ENCODE measurements around the gene SYT1.

SYT1 gene

DNA sequence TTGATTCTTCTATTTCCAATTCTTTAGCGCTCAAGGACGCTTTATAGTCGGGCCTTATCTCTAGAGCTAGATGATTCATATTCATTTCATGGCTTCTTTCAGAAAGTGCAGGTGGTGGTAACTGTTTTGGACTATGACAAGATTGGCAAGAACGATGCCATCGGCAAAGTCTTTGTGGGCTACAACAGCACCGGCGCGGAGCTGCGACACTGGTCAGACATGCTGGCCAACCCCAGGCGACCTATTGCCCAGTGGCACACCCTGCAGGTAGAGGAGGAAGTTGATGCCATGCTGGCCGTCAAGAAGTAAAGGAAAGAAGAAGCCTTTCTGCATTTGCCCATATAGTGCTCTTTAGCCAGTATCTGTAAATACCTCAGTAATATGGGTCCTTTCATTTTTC, 584.2 kb downstream of the SYT1 start:
- no peak overlapping the region for H2BK120ac ChIP-seq (ENCODE audit: low read depth, low read length)
- H3K4ac ChIP-seq (ENCODE audit: low read depth in 1 of 2, low read length in 2 of 2), result no peak overlapping the region
- no peak overlapping the region for H2BK5ac ChIP-seq (ENCODE audit: low read depth, low read length, poor library complexity, severe bottlenecking)
- H4K91ac ChIP-seq (ENCODE audit: low read length), result no peak overlapping the region
- H2BK12ac ChIP-seq (ENCODE audit: low read length in 2 of 2), result no peak overlapping the region
- no peak overlapping the region for H3K9ac ChIP-seq (ENCODE audit: low read length)
- H3K4me3 ChIP-seq (ENCODE audit: insufficient read depth in 1 of 2, low read depth in 1 of 2, low read length in 2 of 2), result no peak overlapping the region
- H3K79me1 ChIP-seq (replicated peaks; ENCODE audit: low read length, poor library complexity, severe bottlenecking), result no peaks in the 10 kb centered on the region
- DNase-seq, result no peak
- no peak overlapping the region for H3K4me2 ChIP-seq (ENCODE audit: low read length, poor library complexity, severe bottlenecking)
- no peak overlapping the region for H2AFZ ChIP-seq (ENCODE audit: low read depth, low read length)
- H3K23ac ChIP-seq (ENCODE audit: low read length in 2 of 2), result no peak overlapping the region
- H3K36me3 ChIP-seq (ENCODE audit: control insufficient read depth in 1 of 2, insufficient read depth in 2 of 2, low read depth in 1 of 2, low read length in 2 of 2), result no peaks in the 10 kb centered on the region
- no peak overlapping the region for H4K8ac ChIP-seq (ENCODE audit: low read length)
- H3K14ac ChIP-seq (ENCODE audit: low read length in 2 of 2), result no peak overlapping the region
- H2BK15ac ChIP-seq (ENCODE audit: low read depth, poor library complexity, severe bottlenecking), result no peak overlapping the region
- no peak overlapping the region for H3K18ac ChIP-seq (ENCODE audit: low read depth in 1 of 2, low read length in 2 of 2)
- no peaks in the 10 kb centered on the region for H3K27me3 ChIP-seq (ENCODE audit: control insufficient read depth in 1 of 2, insufficient read depth in 1 of 2, low read length in 2 of 2)
- 97% methylated on average over 11 of the region's 11 CpGs for WGBS
- no peak overlapping the region for H2AK5ac ChIP-seq (ENCODE audit: low read length, severe bottlenecking)
- H3K27ac ChIP-seq (ENCODE audit: low read length, poor library complexity, severe bottlenecking), result no peak overlapping the region
- peaks cover 5% of the 10 kb centered on the region for H3K4me1 ChIP-seq (ENCODE audit: control insufficient read depth, insufficient read depth, low read depth, low read length)
- no peaks in the 10 kb centered on the region for H3K9me3 ChIP-seq (ENCODE audit: control insufficient read depth, low read length)

DNA sequence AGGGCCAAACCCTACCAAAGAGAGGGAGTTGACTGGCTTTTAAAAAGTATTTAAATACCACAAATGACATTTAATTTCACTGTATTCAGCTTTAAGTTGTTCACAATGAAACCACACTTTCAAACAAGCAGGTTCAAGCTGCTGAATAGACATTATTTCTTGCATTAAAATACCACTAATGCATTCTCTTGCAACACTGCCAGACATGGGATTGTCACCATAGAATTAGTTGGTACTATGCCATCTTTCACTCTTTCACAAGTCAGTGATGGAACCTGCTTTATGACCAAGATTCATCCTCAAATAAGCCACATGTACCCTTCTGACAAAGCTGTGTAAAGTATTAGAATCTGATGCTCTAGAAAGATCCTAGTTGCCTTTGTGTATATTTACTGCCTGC, 586.8 kb downstream of the SYT1 start:
- H2AK5ac ChIP-seq (ENCODE audit: low read length, severe bottlenecking), result no peak overlapping the region
- H3K9me3 ChIP-seq (ENCODE audit: control insufficient read depth, low read length), result no peaks in the 10 kb centered on the region
- H3K18ac ChIP-seq (ENCODE audit: low read depth in 1 of 2, low read length in 2 of 2), result no peak overlapping the region
- H2BK15ac ChIP-seq (ENCODE audit: low read depth, poor library complexity, severe bottlenecking), result no peak overlapping the region
- H3K4ac ChIP-seq (ENCODE audit: low read depth in 1 of 2, low read length in 2 of 2), result no peak overlapping the region
- H4K8ac ChIP-seq (ENCODE audit: low read length), result no peak overlapping the region
- peak overlapping the region; percentile 78 for H3K27ac ChIP-seq (ENCODE audit: low read length, poor library complexity, severe bottlenecking)
- no peak overlapping the region for H3K4me2 ChIP-seq (ENCODE audit: low read length, poor library complexity, severe bottlenecking)
- no peak overlapping the region for H3K4me3 ChIP-seq (ENCODE audit: insufficient read depth in 1 of 2, low read depth in 1 of 2, low read length in 2 of 2)
- no peak overlapping the region for H3K14ac ChIP-seq (ENCODE audit: low read length in 2 of 2)
- no peak overlapping the region for H2BK5ac ChIP-seq (ENCODE audit: low read depth, low read length, poor library complexity, severe bottlenecking)
- H2BK120ac ChIP-seq (ENCODE audit: low read depth, low read length), result no peak overlapping the region
- peak; percentile 19 for DNase-seq
- H3K79me1 ChIP-seq (replicated peaks; ENCODE audit: low read length, poor library complexity, severe bottlenecking), result no peaks in the 10 kb centered on the region
- H3K4me1 ChIP-seq (ENCODE audit: control insufficient read depth, insufficient read depth, low read depth, low read length), result peaks cover 9% of the 10 kb centered on the region
- H2BK12ac ChIP-seq (ENCODE audit: low read length in 2 of 2), result no peak overlapping the region
- no peak overlapping the region for H2AFZ ChIP-seq (ENCODE audit: low read depth, low read length)
- H3K36me3 ChIP-seq (ENCODE audit: control insufficient read depth in 1 of 2, insufficient read depth in 2 of 2, low read depth in 1 of 2, low read length in 2 of 2), result no peaks in the 10 kb centered on the region
- H3K23ac ChIP-seq (ENCODE audit: low read length in 2 of 2), result no peak overlapping the region
- no peaks in the 10 kb centered on the region for H3K27me3 ChIP-seq (ENCODE audit: control insufficient read depth in 1 of 2, insufficient read depth in 1 of 2, low read length in 2 of 2)
- peak overlapping the region; percentile 76 for H3K9ac ChIP-seq (ENCODE audit: low read length)
- H4K91ac ChIP-seq (ENCODE audit: low read length), result no peak overlapping the region

DNA sequence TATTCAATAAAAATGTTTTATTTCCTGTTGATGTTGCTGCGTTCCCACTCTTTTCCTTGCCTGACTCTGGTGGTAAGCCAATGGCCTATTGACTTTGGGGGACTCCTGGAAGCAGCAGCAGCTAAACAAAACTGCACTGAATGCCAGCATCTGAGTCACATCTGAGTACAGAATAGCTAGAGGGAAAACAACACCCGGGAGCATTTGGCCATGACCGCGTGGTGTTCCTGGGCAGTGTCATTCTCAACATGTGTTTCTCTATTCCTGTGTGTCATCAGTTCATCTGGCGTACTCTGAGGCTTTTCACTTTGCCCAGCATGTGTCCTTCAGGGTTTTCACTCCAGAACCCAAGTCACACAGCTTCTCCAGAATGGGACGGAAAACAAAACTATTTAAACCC, 587.4 kb downstream of the SYT1 start:
- 39% methylated on average over 6 of the region's 6 CpGs for WGBS
- Histone ChIP-seq H3K18ac (ENCODE audit: low read depth in 1 of 2, low read length in 2 of 2) (no peak overlapping the region), H3K4me3 (ENCODE audit: insufficient read depth in 1 of 2, low read depth in 1 of 2, low read length in 2 of 2) (peak overlapping the region in 1 of 2 experiments; percentile 52), H3K14ac (ENCODE audit: low read length in 2 of 2) (no peak overlapping the region), H2BK12ac (ENCODE audit: low read length in 2 of 2) (no peak overlapping the region), H3K9ac (ENCODE audit: low read length) (peak overlapping the region; percentile 76), H3K9me3 (ENCODE audit: control insufficient read depth, low read length) (no peaks in the 10 kb centered on the region), H2BK120ac (ENCODE audit: low read depth, low read length) (no peak overlapping the region), H4K91ac (ENCODE audit: low read length) (no peak overlapping the region), H4K8ac (ENCODE audit: low read length) (no peak overlapping the region), H2AK5ac (ENCODE audit: low read length, severe bottlenecking) (no peak overlapping the region), H2BK5ac (ENCODE audit: low read depth, low read length, poor library complexity, severe bottlenecking) (no peak overlapping the region), H3K4ac (ENCODE audit: low read depth in 1 of 2, low read length in 2 of 2) (no peak overlapping the region), H3K23ac (ENCODE audit: low read length in 2 of 2) (no peak overlapping the region), H2BK15ac (ENCODE audit: low read depth, poor library complexity, severe bottlenecking) (no peak overlapping the region), H3K27ac (ENCODE audit: low read length, poor library complexity, severe bottlenecking) (peak overlapping the region; percentile 78), H3K27me3 (ENCODE audit: control insufficient read depth in 1 of 2, insufficient read depth in 1 of 2, low read length in 2 of 2) (no peaks in the 10 kb centered on the region), H2AFZ (ENCODE audit: low read depth, low read length) (no peak overlapping the region), H3K4me2 (ENCODE audit: low read length, poor library complexity, severe bottlenecking) (peak overlapping the region; percentile 33), H3K36me3 (ENCODE audit: control insufficient read depth in 1 of 2, insufficient read depth in 2 of 2, low read depth in 1 of 2, low read length in 2 of 2) (no peaks in the 10 kb centered on the region), H3K4me1 (ENCODE audit: control insufficient read depth, insufficient read depth, low read depth, low read length) (peaks cover 9% of the 10 kb centered on the region), H3K79me1 (replicated peaks; ENCODE audit: low read length, poor library complexity, severe bottlenecking) (no peaks in the 10 kb centered on the region)
- DNase-seq, result peak; percentile 92

DNA sequence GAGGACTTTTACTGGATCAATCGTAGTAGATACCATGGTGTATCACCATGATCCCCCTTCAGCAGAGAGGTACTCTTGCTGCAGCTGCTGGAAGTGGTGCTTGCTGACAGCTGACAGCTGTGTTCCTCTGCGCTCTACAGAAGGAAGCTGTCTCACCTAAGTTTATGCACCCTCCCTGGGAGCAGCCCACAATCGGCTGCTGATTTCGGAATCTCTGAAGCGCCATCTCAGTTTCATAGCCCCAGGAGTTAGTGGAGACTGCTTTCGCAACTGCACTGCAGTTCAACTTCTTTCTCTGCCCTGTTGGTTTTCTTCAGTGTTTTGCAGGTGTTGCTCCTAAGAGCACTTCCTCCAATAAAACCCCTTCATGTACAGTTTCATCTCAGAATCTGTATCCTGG, 588.3 kb downstream of the SYT1 start:
- peak overlapping the region; percentile 48 for H3K27ac ChIP-seq (ENCODE audit: low read length, poor library complexity, severe bottlenecking)
- no peak overlapping the region for H3K23ac ChIP-seq (ENCODE audit: low read length in 2 of 2)
- H3K79me1 ChIP-seq (replicated peaks; ENCODE audit: low read length, poor library complexity, severe bottlenecking), result no peaks in the 10 kb centered on the region
- H2BK15ac ChIP-seq (ENCODE audit: low read depth, poor library complexity, severe bottlenecking), result no peak overlapping the region
- peak overlapping the region; percentile 62 to 79 for H3K18ac ChIP-seq (ENCODE audit: low read depth in 1 of 2, low read length in 2 of 2)
- H3K4me1 ChIP-seq (ENCODE audit: control insufficient read depth, insufficient read depth, low read depth, low read length), result peaks cover 9% of the 10 kb centered on the region
- H3K4ac ChIP-seq (ENCODE audit: low read depth in 1 of 2, low read length in 2 of 2), result no peak overlapping the region
- no peak overlapping the region for H2BK5ac ChIP-seq (ENCODE audit: low read depth, low read length, poor library complexity, severe bottlenecking)
- no peaks in the 10 kb centered on the region for H3K9me3 ChIP-seq (ENCODE audit: control insufficient read depth, low read length)
- H3K4me3 ChIP-seq (ENCODE audit: insufficient read depth in 1 of 2, low read depth in 1 of 2, low read length in 2 of 2), result no peak overlapping the region
- 96% methylated on average over 6 of the region's 6 CpGs for WGBS
- no peak overlapping the region for H3K4me2 ChIP-seq (ENCODE audit: low read length, poor library complexity, severe bottlenecking)
- H2BK120ac ChIP-seq (ENCODE audit: low read depth, low read length), result peak overlapping the region; percentile 49
- no peak overlapping the region for H2AFZ ChIP-seq (ENCODE audit: low read depth, low read length)
- H3K9ac ChIP-seq (ENCODE audit: low read length), result no peak overlapping the region
- no peaks in the 10 kb centered on the region for H3K36me3 ChIP-seq (ENCODE audit: control insufficient read depth in 1 of 2, insufficient read depth in 2 of 2, low read depth in 1 of 2, low read length in 2 of 2)
- peak overlapping the region; percentile 88 for H2AK5ac ChIP-seq (ENCODE audit: low read length, severe bottlenecking)
- DNase-seq, result peak; percentile 25
- no peak overlapping the region for H3K14ac ChIP-seq (ENCODE audit: low read length in 2 of 2)
- H4K91ac ChIP-seq (ENCODE audit: low read length), result no peak overlapping the region
- H4K8ac ChIP-seq (ENCODE audit: low read length), result no peak overlapping the region
- H2BK12ac ChIP-seq (ENCODE audit: low read length in 2 of 2), result no peak overlapping the region
- no peaks in the 10 kb centered on the region for H3K27me3 ChIP-seq (ENCODE audit: control insufficient read depth in 1 of 2, insufficient read depth in 1 of 2, low read length in 2 of 2)
